Lower leg skin (tissue), 4 donors: ENCODE data around the gene MYO10. TPM values are rescaled to one million over a fixed set of nuclear protein-coding genes. Genes with fewer than 3 reads are reported as not detected.

Experiments used
- DNase-seq, 2 donors: peaks; one replicate each; pipeline ENCODE4 v3.0.0-alpha.2; 2019; ENCODE audit warnings: low spot score in 2 of 2
- H3K4me3 ChIP-seq: fragments of 200-600 bp; sonication (generic); 2 replicates; pipeline ENCODE4 v1.5.1; 2017; ENCODE audit warnings: mild to moderate bottlenecking, low read depth; ENCODE audit not compliant: poor library complexity, severe bottlenecking
- CTCF ChIP-seq, 3 donors: fragments of 450-650 bp; IDR thresholded peaks; one replicate each; pipeline ENCODE4 v1.5.1; 2016; ENCODE audit warnings: antibody characterized with exemption in 3 of 3, mild to moderate bottlenecking in 3 of 3, moderate library complexity in 2 of 3
- POLR2A ChIP-seq, 2 donors: fragments of 450-650 bp; IDR thresholded peaks; one replicate each; pipeline ENCODE4 v1.6.1; 2016 to 2017; ENCODE audit warnings: antibody characterized with exemption in 2 of 2, mild to moderate bottlenecking in 1 of 2, moderate library complexity in 1 of 2
- WGBS, 2 donors: methylation state at CpG; one replicate each; pipeline ENCODE4 v1.1.5; 2018; 5-methylcytosine and 5-hydroxymethylcytosine counted together
- intact Hi-C: fragments of 100-400 bp; cut with DNase I; formaldehyde crosslinking; loops from one replicate; pipeline ENCODE4 v1.15.0; 2023; ENCODE audit warnings: low total_unique reads
- total RNA-seq, 4 donors: library from RNA; depleted of rRNA; stranded (reverse); fragments of >200 nt; gene quantifications; one replicate each; pipeline ENCODE4 v1.1.0, GENCODE V29; 2016

Gene MYO10
- total RNA-seq, 4 donors from 2014 or later: 34.7 to 57.4 (median 47.3) TPM

GRCh38 chr5:16858151-16858550, 77.9 kb downstream of the MYO10 start:
- no peak for DNase-seq
- 87 to 90% methylated on average over 6 of the region's 6 CpGs for WGBS, 2 donors
- TF ChIP-seq POLR2A (IDR thresholded peaks at IDR 0.05) (no peak), CTCF (IDR thresholded peaks at IDR 0.05) (no peak)
- intact Hi-C loops: no loop called here
- no peak overlapping the region for H3K4me3 ChIP-seq

GRCh38 chr5:16857635-16858034, 78.5 kb downstream of the MYO10 start:
- intact Hi-C loops: no loop called here
- TF ChIP-seq POLR2A (IDR thresholded peaks at IDR 0.05) (no peak), CTCF (IDR thresholded peaks at IDR 0.05) (no peak)
- no peak overlapping the region for H3K4me3 ChIP-seq
- no peak for DNase-seq
- 81 to 88% methylated on average over 4 of the region's 4 CpGs for WGBS, 2 donors

- 53 to 61% methylated on average over 5 of the region's 5 CpGs for WGBS, 2 donors
- no peak overlapping the region for H3K4me3 ChIP-seq
- TF ChIP-seq POLR2A (IDR thresholded peaks at IDR 0.05): no peak
- intact Hi-C loops: no loop called here
- DNase-seq: no peak
These were observed 79.6 kb downstream of the MYO10 start for GRCh38 chr5:16856531-16856930.

GRCh38 chr5:16855898-16856297, 80.2 kb downstream of the MYO10 start:
- no peak overlapping the region for H3K4me3 ChIP-seq
- 67 to 68% methylated on average over 10 of the region's 10 CpGs for WGBS, 2 donors
- intact Hi-C loops: no loop called here
- no peak for TF ChIP-seq CTCF (IDR thresholded peaks at IDR 0.05)
- no peak for TF ChIP-seq POLR2A (IDR thresholded peaks at IDR 0.05)
- no peak for DNase-seq

GRCh38 chr5:16855485-16855884, 80.6 kb downstream of the MYO10 start:
- no peak for DNase-seq
- H3K4me3 ChIP-seq: no peak overlapping the region
- WGBS, 2 donors: 50 to 51% methylated on average over 5 of the region's 5 CpGs
- intact Hi-C loops: no loop called here
- TF ChIP-seq POLR2A (IDR thresholded peaks at IDR 0.05) (no peak), CTCF (IDR thresholded peaks at IDR 0.05) (no peak)

- no peak overlapping the region for H3K4me3 ChIP-seq
- DNase-seq: no peak
- intact Hi-C loops: no loop called here
- 78 to 79% methylated on average over 2 of the region's 2 CpGs for WGBS, 2 donors
- TF ChIP-seq CTCF (IDR thresholded peaks at IDR 0.05) (no peak), POLR2A (IDR thresholded peaks at IDR 0.05) (no peak)
These were observed 81.7 kb downstream of the MYO10 start for GRCh38 chr5:16854351-16854750.
